ENCODE data around the gene MON1B.
"Not testable (repeated sequence)": the region's sequence is repeated elsewhere in the genome, so short reads cannot be mapped to it uniquely, and the experiment has no call there.

DNA sequence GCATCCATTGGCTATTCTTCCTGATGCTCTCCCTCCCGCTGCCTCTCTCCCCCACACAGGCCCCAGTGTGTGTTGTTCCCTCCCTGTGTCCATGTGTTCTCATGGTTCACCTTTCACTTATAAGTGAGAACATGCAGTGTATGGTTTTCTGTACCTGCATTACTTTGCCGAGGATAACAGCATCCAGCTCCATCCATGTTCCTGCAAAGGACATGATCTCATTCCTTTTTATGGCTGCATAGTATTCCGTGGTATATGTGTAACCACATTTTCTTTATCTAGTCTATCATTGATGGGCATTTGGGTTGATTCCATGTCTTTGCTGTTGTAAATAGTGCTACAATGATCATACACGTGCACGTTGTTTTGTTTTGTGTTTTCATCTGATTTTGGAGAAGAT lies 51.5 kb downstream of the MON1B start:
- TF ChIP-seq SMARCC2 (IDR thresholded peaks at IDR 0.05; ENCODE audit: low read depth); RAD21 (CRISPR knock-in tag; conservative IDR thresholded peaks at IDR 0.05 in 1 of 2, IDR thresholded peaks at IDR 0.05 in 1 of 2); CBX3 (IDR thresholded peaks at IDR 0.05; ENCODE audit: borderline replicate concordance in 1 of 2, low read length in 2 of 2); PCBP2 (IDR thresholded peaks at IDR 0.05; ENCODE audit: low read depth, low read length, poor library complexity, severe bottlenecking); ZEB2 (IDR thresholded peaks at IDR 0.05); EZH2 (IDR thresholded peaks at IDR 0.05; ENCODE audit: borderline replicate concordance, low read depth, low read length); MLLT1 (IDR thresholded peaks at IDR 0.05); CTCF (IDR thresholded peaks at IDR 0.05 in 2 of 3, conservative IDR thresholded peaks at IDR 0.05 in 1 of 3; ENCODE audit: insufficient read depth in 2 of 3, low read depth in 1 of 3, low read length in 3 of 3): not testable (repeated sequence)
- TF ChIP-seq, protein P1, sequence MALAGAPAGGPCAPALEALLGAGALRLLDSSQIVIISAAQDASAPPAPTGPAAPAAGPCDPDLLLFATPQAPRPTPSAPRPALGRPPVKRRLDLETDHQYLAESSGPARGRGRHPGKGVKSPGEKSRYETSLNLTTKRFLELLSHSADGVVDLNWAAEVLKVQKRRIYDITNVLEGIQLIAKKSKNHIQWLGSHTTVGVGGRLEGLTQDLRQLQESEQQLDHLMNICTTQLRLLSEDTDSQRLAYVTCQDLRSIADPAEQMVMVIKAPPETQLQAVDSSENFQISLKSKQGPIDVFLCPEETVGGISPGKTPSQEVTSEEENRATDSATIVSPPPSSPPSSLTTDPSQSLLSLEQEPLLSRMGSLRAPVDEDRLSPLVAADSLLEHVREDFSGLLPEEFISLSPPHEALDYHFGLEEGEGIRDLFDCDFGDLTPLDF (CRISPR knock-in tag; IDR thresholded peaks at IDR 0.05), result not testable (repeated sequence)

Measured in K562 (cell line).